GM12878 (cell line): ENCODE results near the gene NOD2. TPM values are rescaled to one million over a fixed set of nuclear protein-coding genes. Genes with fewer than 3 reads are reported as not detected.
A peak's percentile ranks its signal among the peaks of the same experiment; 100 is the strongest.

Source experiments
- ATAC-seq: fragments of 200-7000 bp; cut with Tn5 transposase; 3 replicates; pipeline ENCODE4 v1.9.1; 2020; ENCODE audit warnings: mild to moderate bottlenecking, moderate library complexity
- BruUV-seq: library from RNA; stranded (reverse); fragments of 400-500 nt; replicated peaks from 2 replicates; lab custom pipeline; 2021; lab: Mats Ljungman, UMichigan
- CTCF ChIA-PET: fragments of 300-600 bp; sonication (Branson Sonifier 250); formaldehyde crosslinking; extraction: SDS; loops from one replicate; lab custom pipeline; 2021; ENCODE audit warnings: inconsistent platforms; lab: Yijun Ruan, JAX
- POLR2A ChIA-PET: fragments of 350-600 bp; formaldehyde crosslinking; extraction: SDS; loops from one replicate; lab custom pipeline; 2021; ENCODE audit warnings: inconsistent platforms; lab: Charles Lee
- RAD21 ChIA-PET: fragments of 300-600 bp; sonication (Branson Sonifier 250); formaldehyde crosslinking; loops from one replicate; lab custom pipeline; 2023; ENCODE audit warnings: antibody characterized with exemption; ENCODE audit not compliant: unreplicated experiment; lab: Charles Lee
- SMC1A ChIA-PET: fragments of 300-600 bp; sonication (Branson Sonifier 250); formaldehyde crosslinking; loops from one replicate; lab custom pipeline; 2023; ENCODE audit not compliant: unreplicated experiment, uncharacterized antibody; lab: Charles Lee
- DNase-seq: peaks from one replicate; pipeline ENCODE4 v3.0.0-alpha.2; 2011; ENCODE audit warnings: low read depth, low spot score
- FAIRE-seq: peaks from 3 replicates; lab custom pipeline; 2011; peaks lifted over from hg19 to GRCh38; lab: Jason Lieb, UNC
- H2AFZ ChIP-seq: 2 replicates; pipeline ENCODE4 v1.6.0; 2011; ENCODE audit warnings: low read depth, low read length, control low read depth; ENCODE audit not compliant: control insufficient read depth
- H3K27ac ChIP-seq: 2 replicates; pipeline ENCODE4 v1.5.1; 2011; ENCODE audit warnings: control low read depth; ENCODE audit not compliant: control insufficient read depth, insufficient read depth
- H3K27me3 ChIP-seq, 2 experiments: replicated peaks in 1 of 2; 2 replicates each; pipeline versions ENCODE4 v1.6.0 to v1.6.1; 2011; ENCODE audit warnings: low read length in 1 of 2; ENCODE audit not compliant: control insufficient read depth in 2 of 2, insufficient read depth in 2 of 2
- H3K36me3 ChIP-seq, 2 experiments: 2 replicates each; pipeline ENCODE4 v1.5.1; 2011; ENCODE audit warnings: low read length in 1 of 2; ENCODE audit not compliant: control insufficient read depth in 2 of 2, insufficient read depth in 2 of 2
- H3K4me1 ChIP-seq: 2 replicates; pipeline ENCODE4 v1.6.1; 2011; ENCODE audit warnings: mild to moderate bottlenecking, low read length, moderate library complexity, mixed read lengths; ENCODE audit not compliant: control insufficient read depth, insufficient read depth
- H3K4me2 ChIP-seq: 2 replicates; pipeline ENCODE4 v1.6.0; 2011; ENCODE audit warnings: control low read depth; ENCODE audit not compliant: control insufficient read depth, insufficient read depth
- H3K4me3 ChIP-seq: fragments of 200-600 bp; sonication (generic); 2 replicates; pipeline ENCODE4 v1.5.1; 2016
- H3K79me2 ChIP-seq: 2 replicates; pipeline ENCODE4 v1.6.0; 2011; ENCODE audit warnings: low read length; ENCODE audit not compliant: control insufficient read depth, insufficient read depth
- H3K9ac ChIP-seq: 2 replicates; pipeline ENCODE4 v1.8.0; 2011; ENCODE audit warnings: low read length, control low read depth, mixed read lengths; ENCODE audit not compliant: control insufficient read depth, insufficient read depth
- H3K9me3 ChIP-seq: replicated peaks from 3 replicates; pipeline ENCODE4 v1.5.1; 2011; ENCODE audit warnings: mild to moderate bottlenecking, low read length; ENCODE audit not compliant: control insufficient read depth, insufficient read depth
- H4K20me1 ChIP-seq: 2 replicates; pipeline ENCODE4 v1.6.0; 2011; ENCODE audit not compliant: control insufficient read depth, insufficient read depth
- BACH1 ChIP-seq: fragments of 450-650 bp; IDR thresholded peaks from 2 replicates; pipeline ENCODE4 v1.6.1; 2017; ENCODE audit warnings: mild to moderate bottlenecking, borderline replicate concordance
- EED ChIP-seq: sonication (generic); IDR thresholded peaks from 2 replicates; pipeline ENCODE4 v1.6.1; 2016; ENCODE audit warnings: antibody characterized with exemption, low read depth
- HSF1 ChIP-seq: fragments of 150-350 bp; IDR thresholded peaks from 2 replicates; pipeline ENCODE4 v1.6.1; 2014; ENCODE audit warnings: mild to moderate bottlenecking, low read depth, low read length
- MEF2B ChIP-seq: fragments of 450-650 bp; IDR thresholded peaks from 2 replicates; pipeline ENCODE4 v1.6.1; 2018; ENCODE audit warnings: mild to moderate bottlenecking, moderate library complexity; ENCODE audit not compliant: partially characterized antibody, poor library complexity, severe bottlenecking
- MLLT1 ChIP-seq: fragments of 450-650 bp; IDR thresholded peaks from 2 replicates; pipeline ENCODE4 v1.6.1; 2016; ENCODE audit warnings: mild to moderate bottlenecking
- NFIC ChIP-seq: IDR thresholded peaks from 2 replicates; pipeline ENCODE4 v1.6.1; 2012; ENCODE audit warnings: low read depth, mild to moderate bottlenecking, inconsistent platforms, low read length, moderate library complexity
- PBX3 ChIP-seq: IDR thresholded peaks from 2 replicates; pipeline ENCODE4 v1.6.1; 2011; ENCODE audit warnings: mild to moderate bottlenecking, low read depth, low read length, moderate library complexity; ENCODE audit not compliant: insufficient replicate concordance
- PKNOX1 ChIP-seq: fragments of 450-650 bp; IDR thresholded peaks from 2 replicates; pipeline ENCODE4 v1.6.1; 2016; ENCODE audit warnings: mild to moderate bottlenecking
- SIX5 ChIP-seq: IDR thresholded peaks from 2 replicates; pipeline ENCODE4 v1.6.1; 2011; ENCODE audit warnings: mild to moderate bottlenecking, low read depth, low read length, moderate library complexity; ENCODE audit not compliant: severe bottlenecking
- ZNF384 ChIP-seq: IDR thresholded peaks from 2 replicates; pipeline ENCODE4 v1.6.1; 2012; ENCODE audit warnings: low read depth, mild to moderate bottlenecking, low read length, improper control_type of control experiment, borderline replicate concordance
- WGBS: methylation state at CpG from one replicate; pipeline ENCODE4 v1.1.6; 2016; ENCODE audit warnings: low lambda C conversion rate; ENCODE audit not compliant: insufficient replicate concordance, insufficient coverage; ENCODE audit errors: missing lambda C conversion rate; 5-methylcytosine and 5-hydroxymethylcytosine counted together
- in situ Hi-C: fragments of 300-500 bp; cut with MboI; formaldehyde crosslinking; loops from 9 replicates; pipeline ENCODE4 v1.14.3; 2018; ENCODE audit warnings: mixed read lengths
- intact Hi-C: fragments of 100-400 bp; cut with micrococcal nuclease; formaldehyde crosslinking; loops from one replicate; pipeline ENCODE4 v1.14.2; 2022; ENCODE audit not compliant: unreplicated experiment
- polyA plus RNA-seq, 11 experiments: library from polyadenylated mRNA; depleted of rRNA in 4 of 11; unstranded in 6 of 11; stranded (reverse) in 5 of 11; fragments of >200 nt; fragmentation: Nextera tagmentation in 4 of 11; fragmentation: Illumina TruSeq in 1 of 11; extraction: Ambion mirVana in 4 of 11; extraction: Trizol in 1 of 11; gene quantifications; 1 replicate in 1 of 11; 2 replicates in 10 of 11; pipeline versions ENCODE4 v1.2.1 to v1.2.3, GENCODE V29; 2011 to 2016; ENCODE audit warnings: inconsistent platforms in 2 of 11, missing spikeins in 2 of 11, low read depth in 1 of 11
- total RNA-seq, 4 experiments: library from RNA; depleted of rRNA in 3 of 4; stranded (reverse); fragments of >200 nt in 3 of 4; fragmentation: Illumina TruSeq in 1 of 4; extraction: Trizol in 1 of 4; gene quantifications; 2 replicates each; pipeline versions ENCODE4 v1.2.1 to v1.2.3, GENCODE V29; 2013 to 2021

Gene NOD2
- total and polyA plus RNA-seq, 10 of the 15 experiments (the other 5 are each of a cell fraction or from before 2014, with no cell fraction given), result 1.0 to 18.6 (median 6.7) TPM

GRCh38 chr16:50722960-50723359, 29.6 kb downstream of the NOD2 start:
- H3K27ac ChIP-seq, result no peak overlapping the region
- peaks cover 10% of the 10 kb centered on the region; the same call in 2 of the 3 replicates for H3K9me3 ChIP-seq
- DNase-seq (no peak), FAIRE-seq (no peak)
- H3K4me1 ChIP-seq, result no peaks in the 10 kb centered on the region
- ChIA-PET POLR2A (interaction anchor here (0.6 kb wide), 1 partner anchor 162 kb away, joined by 5 read pairs; no protein-coding TSS in a partner anchor), SMC1A (interaction anchor here (0.6 to 1.1 kb wide), 2 partner anchors 25 to 39 kb away, joined by 3 to 4 read pairs; no protein-coding TSS in a partner anchor), RAD21 (interaction anchor here (0.7 to 1.5 kb wide), 2 partner anchors 19 to 56 kb away, joined by 3 to 7 read pairs; partner anchors contain the start of gene CYLD)
- in situ Hi-C loops, result no loop called here
- no peaks in the 10 kb centered on the region for H3K27me3 ChIP-seq
- no peaks in the 10 kb centered on the region for H3K79me2 ChIP-seq
- no peak overlapping the region for H3K4me3 ChIP-seq
- BruUV-seq, result no TSS peak
- H4K20me1 ChIP-seq, result no peaks in the 10 kb centered on the region
- H3K36me3 ChIP-seq, result peaks cover 10 to 18% of the 10 kb centered on the region in 2 experiments; a peak in 3 of 4 replicates
- 100% methylated on average over 2 of the region's 2 CpGs for WGBS
- intact Hi-C loops, result no loop called here
- H3K9ac ChIP-seq, result no peak overlapping the region
- TF ChIP-seq NFIC (no peak), ZNF384 (0 out of 2 replicates have a peak, but pooled peaks have one; percentile 32), MLLT1 (peak; percentile 74)
- TF ChIP-seq, all 136 proteins: peak for 2
- Histone ChIP-seq H2AFZ (no peak overlapping the region), H3K4me2 (no peak overlapping the region)
- CTCF ChIA-PET, result interaction anchor here (1.8 kb wide), 1 partner anchor 24 kb away, joined by 6 read pairs; no protein-coding TSS in a partner anchor
- no peak for ATAC-seq

- Histone ChIP-seq H3K4me1 (no peaks in the 10 kb centered on the region), H3K27ac (peak overlapping the region; percentile 17; the same call in 1 of the 2 replicates), H2AFZ (no peak overlapping the region), H4K20me1 (no peaks in the 10 kb centered on the region), H3K27me3 (no peaks in the 10 kb centered on the region), H3K4me2 (no peak overlapping the region), H3K36me3 (peaks cover 10 to 18% of the 10 kb centered on the region in 2 experiments; a peak in 3 of 4 replicates), H3K79me2 (no peaks in the 10 kb centered on the region), H3K4me3 (no peak overlapping the region), H3K9me3 (peaks cover 10% of the 10 kb centered on the region; the same call in 2 of the 3 replicates), H3K9ac (no peak overlapping the region)
- ATAC-seq, result peak; percentile 74
- ChIA-PET POLR2A (interaction anchor here (1.6 kb wide), 1 partner anchor 16 kb away, joined by 5 read pairs; no protein-coding TSS in a partner anchor), CTCF (interaction anchor here (0.7 to 1.4 kb wide), 3 partner anchors 12 to 82 kb away, joined by 3 to 5 read pairs (median 4); no protein-coding TSS in a partner anchor), RAD21 (interaction anchor here (0.7 kb wide), 1 partner anchor 814 kb away, joined by 3 read pairs; no protein-coding TSS in a partner anchor), SMC1A (interaction anchor here (1.1 to 1.4 kb wide), 5 partner anchors 10 to 52 kb away, joined by 3 to 6 read pairs (median 3); partner anchors contain the start of gene CYLD)
- intact Hi-C loops (no loop called here), in situ Hi-C loops (no loop called here)
- no peak for DNase-seq
- no TSS peak for BruUV-seq
- FAIRE-seq, result peak; percentile 7
- TF ChIP-seq BACH1 (no peak), SIX5 (no peak), PBX3 (no peak), PKNOX1 (no peak), HSF1 (no peak), MEF2B (no peak), EED (no peak)
These were observed 30.9 kb downstream of the NOD2 start for GRCh38 chr16:50724306-50724705.
